ENCODE data around the gene KCNQ1. TPM values are rescaled to one million over a fixed set of nuclear protein-coding genes. Genes with fewer than 3 reads are reported as not detected.

KCNQ1 gene
- total RNA-seq, 1 donor, result 1.1 TPM

- no peak for DNase-seq (ENCODE audit: low read depth in 2 of 3, low spot score in 2 of 3)
Observed at GRCh38 chr11:2859699-2860037, 414.9 kb downstream of the KCNQ1 start.

- DNase-seq (ENCODE audit: low read depth in 2 of 3, low spot score in 2 of 3), result peak in 2 of 3 donors; percentile 53 to 67
Observed at GRCh38 chr11:2860636-2861035, 415.8 kb downstream of the KCNQ1 start.

GRCh38 chr11:2862395-2863275 lies 417.8 kb downstream of the KCNQ1 start:
- peak in 1 of 3 donors; percentile 18 for DNase-seq (ENCODE audit: low read depth in 2 of 3, low spot score in 2 of 3)

- DNase-seq (ENCODE audit: low read depth in 2 of 3, low spot score in 2 of 3), result no peak
Observed at GRCh38 chr11:2863276-2863618, 418.4 kb downstream of the KCNQ1 start.

GRCh38 chr11:2864901-2865300 lies 420.1 kb downstream of the KCNQ1 start:
- no peak for DNase-seq (ENCODE audit: low read depth in 2 of 3, low spot score in 2 of 3)

- no peak for DNase-seq (ENCODE audit: low read depth in 2 of 3, low spot score in 2 of 3)
Observed at GRCh38 chr11:2865922-2866577, 421.2 kb downstream of the KCNQ1 start.

- DNase-seq (ENCODE audit: low read depth in 2 of 3, low spot score in 2 of 3), result no peak
Observed at GRCh38 chr11:2867142-2867541, 422.3 kb downstream of the KCNQ1 start.

- no peak for DNase-seq (ENCODE audit: low read depth in 2 of 3, low spot score in 2 of 3)
Observed at GRCh38 chr11:2867722-2868505, 423.1 kb downstream of the KCNQ1 start.

GRCh38 chr11:2868506-2869133 lies 423.8 kb downstream of the KCNQ1 start:
- DNase-seq (ENCODE audit: low read depth in 2 of 3, low spot score in 2 of 3), result no peak

- no peak for DNase-seq (ENCODE audit: low read depth in 2 of 3, low spot score in 2 of 3)
Observed at GRCh38 chr11:2869134-2869526, 424.3 kb downstream of the KCNQ1 start.

GRCh38 chr11:2869561-2870427 lies 425.0 kb downstream of the KCNQ1 start:
- DNase-seq (ENCODE audit: low read depth in 2 of 3, low spot score in 2 of 3), result no peak

- DNase-seq (ENCODE audit: low read depth in 2 of 3, low spot score in 2 of 3), result no peak
Observed at GRCh38 chr11:2870460-2870859, 425.7 kb downstream of the KCNQ1 start.

- no peak for DNase-seq (ENCODE audit: low read depth in 2 of 3, low spot score in 2 of 3)
Observed at GRCh38 chr11:2870969-2871680, 426.3 kb downstream of the KCNQ1 start.

GRCh38 chr11:2874963-2875362 lies 430.2 kb downstream of the KCNQ1 start:
- no peak for DNase-seq (ENCODE audit: low read depth in 2 of 3, low spot score in 2 of 3)

GRCh38 chr11:2877474-2877873 lies 432.7 kb downstream of the KCNQ1 start:
- no peak for DNase-seq (ENCODE audit: low read depth in 2 of 3, low spot score in 2 of 3)

GRCh38 chr11:2878782-2879181 lies 434.0 kb downstream of the KCNQ1 start:
- no peak for DNase-seq (ENCODE audit: low read depth in 2 of 3, low spot score in 2 of 3)

GRCh38 chr11:2880646-2881045 lies 435.8 kb downstream of the KCNQ1 start:
- no peak for DNase-seq (ENCODE audit: low read depth in 2 of 3, low spot score in 2 of 3)

GRCh38 chr11:2881076-2881980 lies 436.5 kb downstream of the KCNQ1 start:
- DNase-seq (ENCODE audit: low read depth in 2 of 3, low spot score in 2 of 3), result no peak
